ENCODE results near the gene XPO6.

GRCh38 chr16:28078261-28078660, 133.5 kb downstream of the XPO6 start:
- no peak for TF ChIP-seq CTCF (conservative IDR thresholded peaks at IDR 0.05; ENCODE audit: low read length)
- no peak for TF ChIP-seq EZH2phosphoT487 (IDR thresholded peaks at IDR 0.05; ENCODE audit: borderline replicate concordance, low read depth, low read length)
